Measurements from ENCODE around the gene MYO3B.

DNA sequence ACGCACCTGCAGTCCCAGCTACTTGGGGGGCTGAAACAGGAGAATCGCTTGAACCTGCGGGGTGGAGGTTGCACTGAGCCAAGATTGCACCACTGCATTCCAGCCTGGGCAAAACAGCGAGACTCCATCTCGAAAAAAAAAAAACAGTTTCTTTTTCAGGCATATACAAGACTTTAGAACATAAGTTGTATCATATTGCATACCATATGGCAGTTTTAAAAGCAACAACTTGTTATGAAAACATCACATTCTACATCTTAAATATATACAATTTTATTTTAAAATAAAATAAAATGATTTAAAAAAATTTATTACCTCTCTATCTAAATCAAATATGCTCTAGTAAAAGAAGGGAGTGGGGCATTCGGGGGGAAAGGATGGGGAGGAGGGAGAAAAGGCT, 497.8 kb downstream of the MYO3B start:
- TF ChIP-seq, protein P1, sequence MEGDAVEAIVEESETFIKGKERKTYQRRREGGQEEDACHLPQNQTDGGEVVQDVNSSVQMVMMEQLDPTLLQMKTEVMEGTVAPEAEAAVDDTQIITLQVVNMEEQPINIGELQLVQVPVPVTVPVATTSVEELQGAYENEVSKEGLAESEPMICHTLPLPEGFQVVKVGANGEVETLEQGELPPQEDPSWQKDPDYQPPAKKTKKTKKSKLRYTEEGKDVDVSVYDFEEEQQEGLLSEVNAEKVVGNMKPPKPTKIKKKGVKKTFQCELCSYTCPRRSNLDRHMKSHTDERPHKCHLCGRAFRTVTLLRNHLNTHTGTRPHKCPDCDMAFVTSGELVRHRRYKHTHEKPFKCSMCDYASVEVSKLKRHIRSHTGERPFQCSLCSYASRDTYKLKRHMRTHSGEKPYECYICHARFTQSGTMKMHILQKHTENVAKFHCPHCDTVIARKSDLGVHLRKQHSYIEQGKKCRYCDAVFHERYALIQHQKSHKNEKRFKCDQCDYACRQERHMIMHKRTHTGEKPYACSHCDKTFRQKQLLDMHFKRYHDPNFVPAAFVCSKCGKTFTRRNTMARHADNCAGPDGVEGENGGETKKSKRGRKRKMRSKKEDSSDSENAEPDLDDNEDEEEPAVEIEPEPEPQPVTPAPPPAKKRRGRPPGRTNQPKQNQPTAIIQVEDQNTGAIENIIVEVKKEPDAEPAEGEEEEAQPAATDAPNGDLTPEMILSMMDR (IDR thresholded peaks at IDR 0.05) = no peak
- no peak for TF ChIP-seq POLR2A (IDR thresholded peaks at IDR 0.05)
